HG03469 (cell line): Measurements from ENCODE around the gene IPO5.
"Not testable (repeated sequence)": the region's sequence is repeated elsewhere in the genome, so short reads cannot be mapped to it uniquely, and the experiment has no call there.

Experiments
- ATAC-seq: cut with Tn5 transposase; IDR thresholded peaks from one replicate; pipeline ENCODE4 v1.9.1; 2021; ENCODE audit warnings: mild to moderate bottlenecking, moderate library complexity, moderate number of reproducible peaks; ENCODE audit not compliant: unreplicated experiment

IPO5 gene

DNA sequence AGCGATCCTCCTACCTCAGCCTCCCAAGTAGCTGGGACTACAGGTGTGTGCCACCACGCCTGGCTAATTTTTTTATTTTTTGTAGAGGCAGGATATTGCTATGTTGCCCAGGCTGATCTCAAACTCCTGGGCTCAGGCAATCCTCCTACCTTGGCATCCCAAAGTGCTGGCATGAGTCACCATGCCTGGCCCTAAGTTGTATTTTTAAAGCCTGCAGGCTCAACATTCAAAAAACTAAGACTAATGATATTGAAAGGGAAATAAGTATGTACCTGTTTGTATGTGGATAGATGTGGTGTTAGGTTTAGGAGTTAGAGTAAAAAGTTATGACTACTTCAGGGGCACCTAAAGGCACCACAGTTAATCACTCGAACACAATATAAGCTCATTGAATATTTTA lies 5.4 kb upstream of the IPO5 start:
- no peak for ATAC-seq

DNA sequence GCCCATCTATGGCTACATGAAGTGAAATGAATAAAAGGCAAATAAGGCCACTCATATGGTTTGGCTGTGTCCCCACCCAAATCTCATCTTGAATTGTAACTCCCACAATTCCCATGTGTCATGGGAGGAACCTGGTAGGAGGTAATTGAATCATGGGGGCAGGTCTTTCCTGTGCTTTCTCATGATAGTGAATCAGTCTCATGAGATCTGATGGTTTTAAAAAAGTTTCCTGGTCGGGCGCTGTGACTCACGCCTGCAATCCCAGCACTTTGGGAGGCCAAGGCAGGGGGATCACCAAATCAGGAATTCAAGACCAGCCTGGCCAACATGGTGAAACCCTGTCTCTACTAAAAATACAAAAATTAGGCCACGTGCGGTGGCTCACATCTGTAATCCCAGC lies 4.2 kb upstream of the IPO5 start:
- ATAC-seq, result not testable (repeated sequence)

DNA sequence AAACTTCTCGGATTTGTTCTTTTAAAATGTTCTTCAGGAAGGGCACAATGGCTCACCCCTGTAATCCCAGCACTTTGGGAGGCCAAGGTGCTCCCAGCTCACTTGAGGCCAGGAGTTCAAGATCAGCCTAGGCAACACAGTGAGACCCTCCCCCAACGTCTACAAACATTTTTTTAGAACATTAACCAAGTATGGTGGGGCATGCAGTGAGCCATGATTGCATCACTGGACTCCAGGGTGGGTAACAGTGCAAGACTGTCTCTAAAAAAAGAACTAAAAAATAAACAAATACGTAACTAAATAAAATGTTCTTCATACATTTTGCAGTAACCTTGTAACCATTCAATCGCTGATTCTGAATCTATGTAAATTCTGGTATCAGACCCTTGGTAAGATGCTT lies 2.1 kb upstream of the IPO5 start:
- ATAC-seq, result no peak

DNA sequence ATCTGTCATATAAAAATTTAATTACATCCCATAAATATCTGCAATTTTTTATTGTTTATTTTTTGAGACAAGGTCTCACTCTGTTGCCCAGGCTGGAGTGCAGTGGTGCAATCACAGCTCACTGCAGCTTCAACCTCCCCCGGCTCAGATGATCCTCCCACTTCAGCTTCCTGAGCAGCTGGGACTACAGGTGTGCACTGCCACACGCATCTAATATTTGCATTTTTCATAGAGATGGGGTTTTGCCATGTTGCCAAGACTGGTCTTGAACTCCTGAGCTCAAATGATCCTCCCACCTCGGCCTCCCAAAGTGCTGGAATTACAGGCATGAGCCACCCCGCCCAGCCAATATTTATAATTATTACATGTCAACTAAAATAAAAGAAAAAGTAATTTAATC lies 644 bp upstream of the IPO5 start:
- peak; percentile 62 for ATAC-seq

DNA sequence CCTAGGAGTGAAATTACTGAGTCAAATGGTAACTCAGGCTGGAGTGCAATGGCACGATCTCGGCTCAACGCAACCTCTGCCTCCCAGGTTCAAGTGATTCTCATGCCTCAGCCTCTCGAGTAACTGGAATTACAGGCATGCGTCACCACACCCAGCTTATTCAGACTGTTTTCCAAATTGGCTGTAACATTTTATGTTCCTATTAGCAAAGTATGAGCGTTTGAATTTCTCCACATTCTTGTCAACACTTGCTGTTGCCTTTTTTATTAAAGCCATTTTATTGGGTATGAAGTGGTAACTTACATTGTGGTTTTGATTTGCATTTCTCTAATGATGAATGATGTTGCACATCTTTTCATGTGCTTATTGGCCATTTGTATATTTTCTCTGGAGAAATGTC lies 7.9 kb downstream of the IPO5 start:
- no peak for ATAC-seq

DNA sequence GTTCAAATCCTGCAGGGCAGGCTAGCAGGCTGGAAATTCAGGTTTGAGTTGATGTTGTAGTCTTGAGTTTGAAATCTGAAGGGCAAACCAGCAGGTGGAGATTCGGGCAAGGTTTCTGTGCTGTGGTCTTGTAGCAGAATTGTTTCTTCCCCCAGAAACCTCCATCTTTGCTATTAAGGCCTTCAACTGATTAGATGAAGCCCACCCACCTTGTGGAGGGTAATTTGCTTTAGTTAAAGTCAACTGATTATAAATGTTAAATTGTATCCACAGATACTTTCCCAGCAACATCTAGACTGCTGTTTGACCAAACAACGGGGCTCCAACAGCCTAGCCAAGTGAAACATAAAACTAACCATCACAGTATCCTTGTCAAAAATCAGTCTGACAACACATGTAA lies 9.4 kb downstream of the IPO5 start:
- no peak for ATAC-seq

DNA sequence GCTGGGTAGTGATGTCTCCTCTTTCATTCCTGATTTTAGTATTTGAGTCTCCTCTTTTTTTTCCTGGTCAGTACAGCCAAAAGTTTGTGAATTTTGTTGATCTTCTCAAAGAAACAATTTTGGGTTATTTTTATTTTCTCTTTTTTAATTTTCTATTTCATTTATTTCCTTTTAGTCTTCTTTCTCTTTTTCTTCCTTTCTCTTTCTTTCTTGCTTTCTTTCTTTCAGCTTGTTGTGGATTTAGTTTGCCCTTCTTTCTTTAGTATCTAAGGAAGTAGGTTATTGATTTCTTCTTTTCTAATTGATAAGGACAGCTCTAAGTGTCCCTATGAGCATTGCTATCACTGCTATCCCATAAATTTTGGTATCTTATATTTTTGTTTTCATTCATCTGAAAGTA lies 13.8 kb downstream of the IPO5 start:
- no peak for ATAC-seq

DNA sequence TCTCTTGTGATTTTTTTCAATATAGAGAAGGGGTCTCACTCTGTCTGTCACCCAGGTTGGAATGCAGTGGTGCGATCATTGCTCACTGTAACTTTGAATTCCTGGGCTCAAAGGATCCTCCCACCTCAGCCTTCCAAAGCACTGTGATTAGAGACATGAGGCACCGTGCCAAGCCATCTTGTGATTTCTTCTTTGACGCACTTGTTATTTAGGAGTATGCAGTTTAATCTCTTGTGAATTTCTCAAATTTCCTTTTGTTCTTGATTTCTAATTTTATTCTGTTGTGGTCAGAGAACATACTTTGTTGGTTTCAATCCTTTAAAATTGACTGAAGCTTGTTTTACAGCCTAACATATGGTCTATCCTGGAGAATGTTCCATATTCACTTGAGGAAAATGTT lies 14.5 kb downstream of the IPO5 start:
- ATAC-seq, result no peak

DNA sequence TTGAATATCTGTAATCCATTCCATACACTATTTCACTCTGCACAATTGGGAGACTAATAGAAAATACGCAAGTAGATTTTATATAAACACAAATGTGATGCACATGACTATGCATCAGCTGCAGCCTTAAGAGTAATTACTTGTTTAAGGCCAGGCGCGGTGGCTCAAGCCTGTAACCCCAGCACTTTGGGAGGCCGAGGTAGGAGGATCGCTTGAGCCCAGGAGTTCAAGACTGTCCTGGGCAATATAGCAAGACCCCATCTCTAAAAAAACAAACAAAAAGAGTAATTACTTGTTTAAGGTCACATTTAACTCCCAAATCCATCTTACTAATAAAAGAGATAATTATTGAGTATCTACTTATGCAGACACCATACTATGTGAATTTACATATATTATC lies 18.0 kb downstream of the IPO5 start:
- ATAC-seq, result no peak

DNA sequence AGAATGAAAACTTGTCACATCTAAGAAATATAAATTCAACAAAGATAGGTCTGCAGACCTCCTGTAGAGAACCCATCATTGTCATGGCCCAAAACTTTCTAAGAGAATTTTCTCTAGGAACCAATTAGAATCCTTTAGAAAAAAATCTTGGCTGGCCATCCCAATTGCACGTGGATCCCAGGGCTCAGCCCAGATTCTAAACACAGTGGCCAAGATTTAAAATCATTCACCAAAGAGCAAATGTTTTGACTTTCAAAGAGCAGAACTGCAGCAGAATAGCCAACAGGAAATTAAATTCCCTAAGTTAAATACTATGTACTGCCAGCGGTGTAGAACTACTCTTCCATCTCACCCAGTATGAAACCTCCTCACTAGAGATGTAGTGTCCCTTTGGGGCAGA lies 21.3 kb downstream of the IPO5 start:
- no peak for ATAC-seq

DNA sequence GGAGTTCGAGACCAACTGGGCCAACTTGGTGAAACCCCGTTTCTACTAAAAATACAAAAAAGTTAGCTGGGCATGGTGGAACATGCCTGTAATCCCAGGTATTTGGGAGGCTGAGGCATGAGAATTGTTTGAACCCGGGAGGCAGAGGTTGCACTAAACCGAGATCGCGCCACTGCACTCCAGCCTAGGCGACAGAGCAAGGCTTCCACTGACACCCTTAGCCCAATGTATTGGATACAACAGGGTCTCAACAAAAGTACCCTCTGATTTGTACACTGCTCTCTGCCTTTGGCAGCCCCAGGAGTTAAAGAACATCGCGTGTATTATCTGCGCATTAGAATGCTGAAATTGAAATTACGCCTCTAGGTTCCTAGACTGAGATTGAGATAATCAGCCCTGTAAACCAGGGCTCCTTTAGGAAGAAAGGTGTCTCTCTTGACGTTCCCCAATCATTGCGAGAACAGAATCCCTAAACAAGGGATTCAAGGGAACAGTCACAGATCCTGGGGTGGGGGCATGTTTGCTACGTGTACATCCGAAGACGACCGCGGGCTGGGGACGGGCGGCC lies 21.9 kb downstream of the IPO5 start:
- no peak for ATAC-seq

DNA sequence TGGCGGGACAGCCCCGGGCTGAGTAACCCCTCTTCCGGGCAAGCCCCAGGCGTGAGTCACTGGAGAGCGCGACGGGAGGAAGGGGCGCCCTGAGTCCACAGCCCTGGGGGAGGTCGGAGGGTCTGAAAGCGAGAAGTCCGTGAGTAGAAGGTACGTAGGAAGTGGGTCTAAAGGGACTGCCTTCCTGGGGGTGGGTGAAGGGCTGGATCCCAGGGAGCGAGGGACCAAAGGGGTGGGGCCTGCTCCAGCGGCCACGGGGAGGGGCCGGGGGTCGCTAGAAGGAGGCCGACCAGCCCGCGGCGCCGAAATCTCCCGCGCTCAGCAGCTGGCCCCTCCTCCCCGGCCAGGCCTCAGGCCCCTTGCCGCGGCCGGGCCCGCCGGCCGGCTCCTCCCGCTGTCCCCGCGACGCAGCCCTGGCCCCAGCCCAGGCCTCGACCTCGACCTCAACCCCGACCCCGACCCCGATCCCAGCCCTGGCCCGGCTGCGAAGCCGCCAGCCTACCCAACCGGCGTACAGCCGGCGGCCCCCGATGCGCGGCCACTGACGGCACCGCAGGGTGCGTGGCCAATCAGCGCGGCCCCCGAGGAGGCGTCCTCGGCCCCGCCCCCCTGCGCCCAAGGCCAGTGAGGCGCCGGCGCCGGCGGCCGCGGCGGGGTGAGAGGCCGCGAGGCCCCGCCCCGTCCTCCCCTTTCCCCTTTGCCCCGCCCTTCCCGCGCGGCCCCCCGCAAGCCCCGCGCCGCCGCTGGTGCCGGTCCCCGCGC lies 22.6 kb downstream of the IPO5 start:
- peak; percentile 83 for ATAC-seq

DNA sequence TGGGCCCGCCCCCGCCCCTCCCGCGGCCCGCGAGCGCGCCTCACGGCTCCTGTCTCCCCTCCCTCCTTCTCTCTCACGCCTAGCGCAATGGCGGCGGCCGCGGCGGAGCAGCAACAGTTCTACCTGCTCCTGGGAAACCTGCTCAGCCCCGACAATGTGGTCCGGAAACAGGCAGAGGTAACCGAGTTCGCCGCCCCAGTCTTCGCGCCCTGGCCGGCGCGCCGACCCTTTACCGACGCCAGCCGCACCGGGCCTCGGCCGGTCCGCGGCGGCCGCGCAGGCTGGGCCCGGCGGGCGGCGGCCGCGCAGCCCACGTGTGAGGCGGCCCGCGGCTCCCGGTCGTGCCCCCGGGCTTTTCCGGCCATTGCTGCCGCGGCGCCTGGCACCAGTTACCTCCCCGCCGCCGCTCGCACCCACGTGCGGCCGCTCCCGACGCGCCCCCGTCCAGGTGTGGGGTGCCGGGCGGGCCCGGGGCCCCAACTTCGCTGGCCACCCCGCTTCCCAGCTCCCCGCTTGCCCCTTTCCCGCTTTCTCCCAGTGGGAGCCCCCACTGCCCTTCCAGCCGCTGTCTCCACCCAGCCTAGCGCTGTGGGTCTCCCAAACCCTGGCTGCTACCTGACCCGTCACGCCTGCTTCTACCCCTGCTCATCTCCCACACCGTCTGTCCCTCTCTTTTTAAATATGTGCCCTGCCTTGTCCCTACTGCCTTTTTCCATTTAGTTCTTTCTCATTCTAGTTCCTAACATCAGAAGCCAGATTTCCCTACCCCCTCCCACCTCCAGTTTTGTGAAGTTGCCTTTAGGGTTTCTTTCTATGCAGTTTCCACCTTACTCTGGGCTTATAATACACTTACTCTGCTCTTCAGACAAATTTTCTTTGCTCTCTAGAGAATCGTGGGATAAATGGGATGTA lies 23.4 kb downstream of the IPO5 start:
- peak; percentile 13 for ATAC-seq

DNA sequence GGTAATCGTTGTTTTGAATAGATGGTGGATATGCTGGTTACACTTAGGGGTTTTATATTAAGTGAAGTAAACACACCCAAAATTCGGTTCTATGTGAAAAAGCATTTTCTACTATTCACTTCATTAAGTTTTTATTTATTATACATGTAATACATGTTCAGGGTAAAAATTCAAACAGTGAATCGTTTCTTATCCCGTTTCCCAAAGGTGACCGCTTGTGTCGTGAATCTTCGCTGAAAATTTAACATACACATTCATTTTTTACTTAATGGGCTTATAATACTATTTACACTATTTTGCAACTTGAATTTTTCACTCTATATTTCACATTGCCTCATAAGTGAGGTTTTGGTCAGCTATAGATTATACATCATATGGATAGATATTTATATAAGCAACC lies 24.5 kb downstream of the IPO5 start:
- no peak for ATAC-seq

DNA sequence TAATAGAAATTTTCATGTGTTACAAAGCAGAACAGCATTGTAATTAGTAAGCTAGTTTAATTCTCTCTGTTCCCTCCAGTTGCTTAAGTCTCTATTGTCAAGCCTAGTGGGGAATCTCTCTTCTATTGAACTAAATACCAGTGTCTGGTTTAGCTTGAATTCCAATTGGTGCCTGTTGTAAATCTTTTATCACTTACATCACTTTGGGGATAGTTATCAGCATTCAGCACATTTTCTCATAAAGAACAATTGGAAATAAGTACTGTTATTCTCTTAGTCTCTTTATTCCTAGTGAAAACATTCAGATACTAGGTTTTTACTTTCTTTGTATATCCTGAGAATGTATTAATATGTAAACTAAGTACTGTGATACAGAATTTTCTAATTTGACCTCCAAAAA lies 25.2 kb downstream of the IPO5 start:
- no peak for ATAC-seq

DNA sequence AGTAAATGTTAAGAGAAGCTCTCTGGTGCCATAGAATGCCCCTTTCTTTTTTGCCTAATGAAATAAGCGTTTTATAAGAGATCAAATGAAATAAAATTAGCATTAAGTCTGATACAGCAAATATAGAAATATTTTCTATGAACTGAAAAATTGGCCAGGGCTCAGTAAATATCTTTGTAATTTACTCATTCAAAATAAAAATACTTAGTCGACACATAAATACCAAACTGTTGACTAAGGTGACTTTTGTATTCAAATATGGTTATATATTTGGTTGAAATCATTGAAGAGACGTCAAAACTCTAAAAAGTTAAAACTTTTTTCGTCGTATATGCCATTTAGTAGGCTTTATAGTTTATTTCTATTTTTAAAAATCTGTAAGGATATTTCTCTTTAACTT lies 25.6 kb downstream of the IPO5 start:
- no peak for ATAC-seq

DNA sequence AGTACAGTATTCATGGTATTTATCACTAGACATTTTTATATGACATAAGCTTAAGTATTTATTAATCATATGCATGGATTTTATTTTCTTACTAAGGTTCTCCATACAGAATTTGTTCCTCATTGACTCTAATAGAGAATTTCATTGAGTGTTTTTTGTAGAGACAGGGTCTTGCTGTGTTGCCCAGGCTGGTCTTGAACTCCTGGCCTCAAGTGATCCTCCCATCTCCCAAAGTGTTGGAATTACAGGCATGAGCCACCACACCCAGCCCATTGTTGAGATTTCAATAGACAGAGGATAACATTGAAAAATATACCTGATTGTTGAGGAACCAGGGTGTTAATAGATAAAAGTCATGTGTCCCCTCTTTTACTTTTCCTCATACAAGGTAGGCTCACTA lies 26.1 kb downstream of the IPO5 start:
- ATAC-seq, result no peak

DNA sequence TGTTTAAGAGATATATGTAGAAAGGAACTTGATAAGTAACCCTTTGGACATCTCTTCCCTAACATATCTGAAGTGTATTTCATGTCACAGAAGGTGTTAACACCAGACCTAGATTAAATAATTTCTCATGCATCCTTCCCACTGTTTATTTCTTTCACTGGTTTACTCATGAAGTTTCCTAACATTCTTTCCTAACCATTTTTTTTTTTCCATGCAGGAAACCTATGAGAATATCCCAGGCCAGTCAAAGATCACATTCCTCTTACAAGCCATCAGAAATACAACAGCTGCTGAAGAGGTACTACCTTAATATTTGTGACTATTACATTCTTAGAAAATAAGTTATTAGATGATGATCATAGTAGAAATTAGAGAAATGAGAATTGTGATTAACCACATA lies 28.8 kb downstream of the IPO5 start:
- ATAC-seq, result no peak

DNA sequence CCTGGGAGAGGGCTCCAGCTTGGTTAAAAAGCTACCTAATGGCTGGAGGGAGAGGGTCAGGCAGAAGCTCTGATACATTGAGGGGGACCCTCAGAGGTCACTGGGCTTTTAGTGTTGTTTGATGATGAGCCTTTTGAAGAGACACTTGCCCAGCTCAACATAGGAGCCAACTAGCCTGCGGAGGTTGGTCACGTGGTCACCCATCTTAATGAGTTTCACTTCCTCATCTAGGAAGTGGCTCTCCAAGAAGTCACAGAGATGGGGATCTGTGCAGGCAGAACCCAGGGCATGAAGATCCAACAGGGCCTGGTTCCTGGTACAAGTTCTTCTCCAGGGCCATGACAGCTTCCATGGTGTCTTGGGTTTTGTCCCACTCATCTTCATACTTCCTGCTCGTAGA lies 33.4 kb downstream of the IPO5 start:
- peak; percentile 83 for ATAC-seq

DNA sequence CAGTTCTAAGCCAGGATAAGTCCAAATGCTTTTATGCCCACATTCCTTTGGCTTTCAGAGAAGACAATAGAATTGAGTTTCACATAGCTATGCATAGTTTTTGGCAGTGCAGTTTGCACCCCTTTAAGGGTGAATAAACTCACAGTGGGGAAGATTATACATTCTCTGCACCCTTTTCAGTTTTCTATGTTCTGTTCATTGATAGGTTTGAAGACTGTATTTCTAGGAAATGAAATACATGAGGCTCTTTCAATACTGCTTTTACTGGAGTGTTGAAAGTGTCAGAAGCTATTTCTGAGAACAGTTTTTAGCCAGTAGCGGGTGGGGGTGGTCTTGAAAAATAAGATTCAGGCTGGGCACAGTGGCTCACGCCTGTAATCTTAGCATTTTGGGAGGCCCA lies 46.2 kb downstream of the IPO5 start:
- no peak for ATAC-seq

DNA sequence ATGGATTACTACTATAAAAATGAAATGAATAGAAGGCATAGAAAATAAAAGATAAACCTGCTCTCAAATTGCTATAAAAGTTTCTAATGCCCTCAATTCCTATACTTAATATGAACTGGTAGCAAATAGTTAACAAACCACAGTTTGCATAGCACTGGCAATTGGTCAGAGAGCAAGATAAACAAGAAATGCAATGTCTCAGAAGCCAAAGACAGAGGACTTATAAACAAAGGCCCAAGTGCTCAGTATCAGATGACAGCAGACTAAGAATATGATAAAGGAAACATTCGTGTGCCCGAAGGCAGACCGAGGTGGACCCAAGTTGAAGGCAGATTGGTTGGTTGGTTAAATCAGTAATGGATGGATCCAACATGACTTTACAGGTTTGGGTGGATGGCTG lies 50.6 kb downstream of the IPO5 start:
- no peak for ATAC-seq

DNA sequence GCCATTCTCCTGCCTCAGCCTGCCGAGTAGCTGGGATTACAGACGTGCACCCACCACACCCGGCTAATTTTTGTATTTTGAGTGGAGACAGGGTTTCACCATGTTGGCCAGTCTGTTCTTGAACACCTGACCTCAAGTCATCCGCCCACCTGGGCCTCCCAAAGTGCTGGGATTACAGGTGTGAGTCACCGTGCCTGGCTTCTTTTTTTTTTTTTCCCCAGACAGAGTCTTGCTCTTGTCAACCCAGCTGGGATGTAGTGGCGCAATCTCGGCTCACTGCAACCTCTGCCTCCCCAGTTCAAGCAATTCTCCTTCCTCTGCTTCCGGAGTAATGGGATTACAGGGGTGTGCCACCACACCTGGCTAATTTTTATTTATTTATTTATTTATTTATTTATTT lies 51.5 kb downstream of the IPO5 start:
- ATAC-seq, result not testable (repeated sequence)
